GM18526 (cell line): ENCODE data around the gene PLPP4.

Experiments used
- POLR2A ChIP-seq: IDR thresholded peaks from 3 replicates; pipeline ENCODE4 v1.6.1; 2011; ENCODE audit not compliant: insufficient read length; ENCODE audit errors: extremely low read depth

The PLPP4 gene

GRCh38 chr10:120495226-120496009, 38.4 kb downstream of the PLPP4 start:
- TF ChIP-seq POLR2A: no peak

- no peak for TF ChIP-seq POLR2A
Observed at GRCh38 chr10:120499883-120500282, 42.9 kb downstream of the PLPP4 start.

- no peak for TF ChIP-seq POLR2A
Observed at GRCh38 chr10:120503689-120504088, 46.7 kb downstream of the PLPP4 start.

DNA sequence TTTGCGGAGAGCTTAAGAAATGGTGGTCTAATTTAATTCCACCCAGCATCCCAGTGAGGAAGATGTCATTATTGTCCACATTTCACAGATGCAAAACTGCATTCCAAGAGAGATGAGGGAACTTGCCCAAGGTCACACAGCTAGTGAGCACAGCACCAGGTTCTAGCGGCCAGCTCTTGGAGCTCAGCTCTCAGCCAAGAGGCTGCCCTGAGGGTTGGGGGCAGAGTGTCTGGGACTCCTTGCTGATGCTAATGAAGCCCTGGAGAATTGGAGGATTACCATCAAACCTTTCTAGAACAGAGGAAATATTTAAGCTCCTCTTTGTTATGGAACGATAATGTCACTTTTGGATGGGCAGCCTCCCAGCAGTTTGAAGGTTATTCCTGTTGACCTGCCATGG, 48.0 kb downstream of the PLPP4 start:
- no peak for TF ChIP-seq POLR2A

GRCh38 chr10:120505866-120506265, 48.8 kb downstream of the PLPP4 start:
- no peak for TF ChIP-seq POLR2A

GRCh38 chr10:120506674-120507073, 49.6 kb downstream of the PLPP4 start:
- TF ChIP-seq POLR2A: no peak

DNA sequence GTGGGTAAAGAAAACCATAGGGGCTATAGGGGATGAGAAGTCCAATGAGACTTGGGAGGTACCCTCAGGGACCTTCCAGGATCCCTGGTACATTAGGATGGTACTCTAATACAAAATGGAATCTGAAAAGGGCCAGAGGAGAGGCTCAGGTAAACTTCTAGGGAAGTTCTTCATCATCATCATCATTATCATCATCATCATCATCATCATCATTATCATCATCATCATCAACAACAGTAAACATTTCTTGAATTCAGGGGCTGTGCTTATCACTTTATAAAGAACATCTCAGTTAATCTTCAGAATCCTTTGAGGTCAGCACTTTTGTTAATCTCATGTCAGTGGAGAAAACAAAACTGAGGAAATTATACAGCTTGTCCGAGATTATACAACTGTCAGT, 50.1 kb downstream of the PLPP4 start:
- TF ChIP-seq POLR2A: no peak

GRCh38 chr10:120507651-120508050, 50.6 kb downstream of the PLPP4 start:
- TF ChIP-seq POLR2A: no peak

GRCh38 chr10:120508393-120508792, 51.4 kb downstream of the PLPP4 start:
- no peak for TF ChIP-seq POLR2A

DNA sequence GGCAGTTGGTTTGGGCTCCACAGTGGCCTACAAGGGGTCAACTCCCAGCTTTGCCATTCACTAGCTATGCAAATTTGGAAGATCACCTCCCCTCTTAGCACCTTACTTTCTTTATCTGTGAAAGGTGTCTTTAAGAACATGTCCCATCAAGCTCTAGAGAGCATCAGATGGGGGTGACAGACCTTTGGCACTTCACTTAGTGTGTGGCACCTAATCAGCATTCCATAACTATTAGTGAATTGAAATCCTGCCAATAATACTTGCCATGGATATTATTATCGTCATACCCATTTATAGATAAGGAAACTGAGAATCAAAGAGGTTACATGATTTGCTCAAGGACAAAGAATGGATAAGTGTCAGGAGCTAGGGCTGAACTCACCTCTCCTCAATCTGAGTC, 51.9 kb downstream of the PLPP4 start:
- TF ChIP-seq POLR2A: no peak

DNA sequence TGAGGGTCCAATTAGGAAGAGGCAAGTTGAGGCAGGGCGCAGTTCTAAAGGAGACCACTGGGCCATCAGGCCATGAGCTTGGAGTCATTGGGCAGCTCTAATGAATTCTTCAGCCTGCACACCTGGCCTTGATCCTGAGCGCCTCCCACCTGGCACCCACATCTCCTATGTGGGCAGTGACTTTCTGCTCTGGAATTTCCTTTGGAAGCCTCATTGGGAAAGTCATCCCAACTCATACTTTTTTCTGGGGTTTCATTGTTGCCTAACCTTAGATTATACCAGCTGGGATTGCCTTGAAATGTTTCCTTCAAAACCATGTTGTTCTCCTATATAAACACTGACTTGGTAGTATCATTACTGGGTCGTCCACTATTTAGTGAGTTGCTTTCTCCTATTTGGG, 54.1 kb downstream of the PLPP4 start:
- TF ChIP-seq POLR2A: no peak

- TF ChIP-seq POLR2A: no peak
Observed at GRCh38 chr10:120513307-120513796, 56.3 kb downstream of the PLPP4 start.

DNA sequence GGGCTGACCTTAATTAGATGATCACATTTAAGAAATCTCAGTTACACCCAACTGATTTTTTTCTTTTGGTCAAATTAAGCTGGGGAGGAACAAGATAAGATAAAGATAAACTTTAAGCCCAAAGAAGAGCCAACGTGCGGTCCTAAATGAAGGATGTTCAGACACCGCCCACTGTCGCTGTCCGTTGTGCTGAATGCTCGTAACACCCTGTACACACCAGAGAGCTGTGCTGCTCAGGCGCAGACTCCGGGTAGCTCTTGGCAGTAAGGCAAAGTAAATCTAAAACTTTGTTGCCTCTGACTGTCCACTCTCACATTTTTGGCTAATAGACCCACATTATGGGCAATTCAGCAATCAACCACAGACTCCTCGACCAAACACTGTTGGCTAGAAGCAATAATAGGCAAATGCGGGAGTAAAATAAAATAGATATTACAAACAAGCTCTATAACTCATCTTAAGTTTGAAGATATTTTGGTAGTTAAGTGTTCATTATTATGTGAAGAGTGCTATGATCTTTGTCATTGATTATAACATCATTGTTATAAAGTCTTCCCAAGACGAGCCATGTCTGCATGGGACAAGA, 57.1 kb downstream of the PLPP4 start:
- TF ChIP-seq POLR2A: no peak

GRCh38 chr10:120514959-120515358, 57.9 kb downstream of the PLPP4 start:
- TF ChIP-seq POLR2A: no peak

- TF ChIP-seq POLR2A: no peak
Observed at GRCh38 chr10:120515741-120516140, 58.7 kb downstream of the PLPP4 start.

GRCh38 chr10:120516426-120516825, 59.4 kb downstream of the PLPP4 start:
- no peak for TF ChIP-seq POLR2A

GRCh38 chr10:120517196-120517595, 60.2 kb downstream of the PLPP4 start:
- no peak for TF ChIP-seq POLR2A
